Smooth muscle cell (in vitro differentiated cells): Measurements from ENCODE around the gene MAD1L1. TPM values are rescaled to one million over a fixed set of nuclear protein-coding genes. Genes with fewer than 3 reads are reported as not detected.

Source experiments
- DNase-seq: peaks from one replicate; lab custom pipeline; 2025; ENCODE audit not compliant: unreplicated experiment; lab: John Stamatoyannopoulos, UW
- H2AFZ ChIP-seq: fragments of 200-600 bp; sonication (generic); 2 replicates; pipeline ENCODE4 v1.6.0; 2016; ENCODE audit warnings: antibody characterized with exemption, low read depth, mild to moderate bottlenecking
- H3F3A ChIP-seq: fragments of 200-600 bp; sonication (generic); 2 replicates; pipeline ENCODE4 v1.6.0; 2017; ENCODE audit warnings: antibody characterized with exemption, low read depth
- H3K27ac ChIP-seq: fragments of 200-600 bp; sonication (generic); 2 replicates; pipeline ENCODE4 v1.5.1; 2016; ENCODE audit warnings: low read depth, mild to moderate bottlenecking
- H3K27me3 ChIP-seq: fragments of 200-600 bp; sonication (generic); 2 replicates; pipeline ENCODE4 v1.6.1; 2016; ENCODE audit warnings: low read depth, mild to moderate bottlenecking
- H3K36me3 ChIP-seq: fragments of 200-600 bp; sonication (generic); 2 replicates; pipeline ENCODE4 v1.5.1; 2016; ENCODE audit warnings: low read depth
- H3K4me1 ChIP-seq: fragments of 200-600 bp; sonication (generic); 2 replicates; pipeline ENCODE4 v1.5.1; 2016; ENCODE audit warnings: low read depth
- H3K4me2 ChIP-seq: fragments of 200-600 bp; sonication (generic); 2 replicates; pipeline ENCODE4 v1.6.0; 2016; ENCODE audit warnings: mild to moderate bottlenecking
- H3K4me3 ChIP-seq: fragments of 200-600 bp; sonication (generic); 2 replicates; pipeline ENCODE4 v1.5.1; 2016; ENCODE audit warnings: mild to moderate bottlenecking
- H3K79me2 ChIP-seq: fragments of 200-600 bp; sonication (generic); 2 replicates; pipeline ENCODE4 v1.6.0; 2016; ENCODE audit warnings: low read depth, mild to moderate bottlenecking
- H3K9ac ChIP-seq: fragments of 200-600 bp; sonication (generic); 2 replicates; pipeline ENCODE4 v1.6.0; 2016; ENCODE audit warnings: low read depth
- H3K9me3 ChIP-seq: fragments of 200-600 bp; sonication (generic); replicated peaks from 2 replicates; pipeline ENCODE4 v1.5.1; 2016; ENCODE audit warnings: low read depth
- H4K20me1 ChIP-seq: fragments of 200-600 bp; sonication (generic); 2 replicates; pipeline ENCODE4 v1.6.0; 2016; ENCODE audit warnings: low read depth
- WGBS: methylation state at CpG from one replicate; pipeline ENCODE4 v1.1.7; 2016; ENCODE audit warnings: low lambda C conversion rate; 5-methylcytosine and 5-hydroxymethylcytosine counted together
- polyA plus RNA-seq: library from polyadenylated mRNA; unstranded; fragments of >200 nt; fragmentation: Nextera tagmentation; extraction: Ambion mirVana; gene quantifications from 2 replicates; pipeline ENCODE4 v1.2.1, GENCODE V29; 2016
- total RNA-seq: library from RNA; depleted of rRNA; stranded (reverse); fragments of >200 nt; gene quantifications from 2 replicates; pipeline ENCODE4 v1.2.3, GENCODE V29; 2014
- TF ChIP-seq, protein P1 (sequence below): fragments of 200-600 bp; sonication (generic); IDR thresholded peaks from 2 replicates; pipeline ENCODE4 v1.5.1; 2017; ENCODE audit warnings: borderline replicate concordance, mild to moderate bottlenecking, antibody characterized with exemption; ENCODE audit not compliant: insufficient read depth, poor library complexity, severe bottlenecking

MAD1L1 gene
- total and polyA plus RNA-seq, 2 experiments from 2014 or later = 33.4 to 60.7 TPM

DNA sequence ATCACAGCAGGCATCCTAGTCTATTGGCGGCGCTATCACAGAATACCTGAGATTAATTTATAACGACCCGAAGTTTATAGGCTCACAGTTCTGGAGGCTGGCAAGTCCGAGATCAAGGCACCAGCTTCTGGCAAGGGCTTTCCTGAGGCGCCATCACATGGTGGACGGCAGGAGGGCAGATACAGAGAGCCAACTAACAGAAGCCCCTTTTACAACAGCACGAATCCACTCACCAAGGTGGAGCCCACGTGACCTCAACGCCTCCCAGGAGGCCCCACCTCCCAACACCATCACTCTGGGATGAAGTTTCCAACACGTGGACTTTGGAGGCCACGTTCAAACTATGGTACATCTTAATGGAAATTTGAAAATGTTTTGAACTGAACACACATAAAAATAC lies 307.4 kb downstream of the MAD1L1 start:
- 85% methylated on average over 12 of the region's 12 CpGs for WGBS
- Histone ChIP-seq H4K20me1 (peaks cover 26% of the 10 kb centered on the region), H3K36me3 (no peaks in the 10 kb centered on the region), H3F3A (peaks cover 5% of the 10 kb centered on the region), H3K9ac (no peak overlapping the region), H3K27me3 (no peaks in the 10 kb centered on the region), H2AFZ (no peak overlapping the region), H3K4me2 (no peak overlapping the region), H3K27ac (no peak overlapping the region), H3K79me2 (no peaks in the 10 kb centered on the region), H3K4me3 (no peak overlapping the region), H3K9me3 (no peaks in the 10 kb centered on the region), H3K4me1 (no peaks in the 10 kb centered on the region)
- TF ChIP-seq, protein P1, sequence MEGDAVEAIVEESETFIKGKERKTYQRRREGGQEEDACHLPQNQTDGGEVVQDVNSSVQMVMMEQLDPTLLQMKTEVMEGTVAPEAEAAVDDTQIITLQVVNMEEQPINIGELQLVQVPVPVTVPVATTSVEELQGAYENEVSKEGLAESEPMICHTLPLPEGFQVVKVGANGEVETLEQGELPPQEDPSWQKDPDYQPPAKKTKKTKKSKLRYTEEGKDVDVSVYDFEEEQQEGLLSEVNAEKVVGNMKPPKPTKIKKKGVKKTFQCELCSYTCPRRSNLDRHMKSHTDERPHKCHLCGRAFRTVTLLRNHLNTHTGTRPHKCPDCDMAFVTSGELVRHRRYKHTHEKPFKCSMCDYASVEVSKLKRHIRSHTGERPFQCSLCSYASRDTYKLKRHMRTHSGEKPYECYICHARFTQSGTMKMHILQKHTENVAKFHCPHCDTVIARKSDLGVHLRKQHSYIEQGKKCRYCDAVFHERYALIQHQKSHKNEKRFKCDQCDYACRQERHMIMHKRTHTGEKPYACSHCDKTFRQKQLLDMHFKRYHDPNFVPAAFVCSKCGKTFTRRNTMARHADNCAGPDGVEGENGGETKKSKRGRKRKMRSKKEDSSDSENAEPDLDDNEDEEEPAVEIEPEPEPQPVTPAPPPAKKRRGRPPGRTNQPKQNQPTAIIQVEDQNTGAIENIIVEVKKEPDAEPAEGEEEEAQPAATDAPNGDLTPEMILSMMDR = no peak
- DNase-seq = no peak

DNA sequence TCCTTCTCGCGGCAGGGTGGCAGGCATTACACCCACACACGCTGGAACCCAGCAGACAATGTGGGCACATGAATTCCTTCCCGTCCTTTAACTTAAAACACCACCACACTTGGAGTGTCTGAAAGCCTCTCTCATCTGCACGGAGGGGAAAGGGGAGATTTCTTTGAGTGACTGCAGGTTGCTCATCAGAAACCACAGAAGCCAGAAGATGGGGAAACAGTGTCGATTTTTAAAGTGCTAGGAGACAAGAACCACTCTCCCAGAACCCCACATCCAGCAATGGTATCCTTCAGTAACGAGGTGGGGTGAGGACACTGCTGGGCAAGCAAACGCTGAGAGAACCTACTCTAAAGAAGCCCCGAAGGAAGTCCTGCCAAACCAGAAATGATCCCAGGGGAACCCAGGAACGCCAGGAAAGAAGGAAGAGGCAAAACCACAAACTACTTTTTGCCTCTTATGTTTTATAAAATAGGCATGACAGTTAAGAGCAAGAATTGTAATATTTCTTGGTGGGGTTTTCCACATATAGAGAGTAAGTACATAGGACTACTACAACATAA lies 308.4 kb downstream of the MAD1L1 start:
- H3K79me2 ChIP-seq = no peaks in the 10 kb centered on the region
- H3F3A ChIP-seq = peaks cover 5% of the 10 kb centered on the region
- H2AFZ ChIP-seq = no peak overlapping the region
- peak overlapping the region; percentile 6 for H3K4me2 ChIP-seq
- H3K27me3 ChIP-seq = no peaks in the 10 kb centered on the region
- TF ChIP-seq, protein P1 = no peak
- WGBS = 60% methylated on average over 10 of the region's 10 CpGs
- H3K4me1 ChIP-seq = no peaks in the 10 kb centered on the region
- H3K27ac ChIP-seq = no peak overlapping the region
- no peaks in the 10 kb centered on the region for H3K9me3 ChIP-seq
- H4K20me1 ChIP-seq = peaks cover 26% of the 10 kb centered on the region
- no peaks in the 10 kb centered on the region for H3K36me3 ChIP-seq
- no peak overlapping the region for H3K4me3 ChIP-seq
- DNase-seq = no peak
- no peak overlapping the region for H3K9ac ChIP-seq

DNA sequence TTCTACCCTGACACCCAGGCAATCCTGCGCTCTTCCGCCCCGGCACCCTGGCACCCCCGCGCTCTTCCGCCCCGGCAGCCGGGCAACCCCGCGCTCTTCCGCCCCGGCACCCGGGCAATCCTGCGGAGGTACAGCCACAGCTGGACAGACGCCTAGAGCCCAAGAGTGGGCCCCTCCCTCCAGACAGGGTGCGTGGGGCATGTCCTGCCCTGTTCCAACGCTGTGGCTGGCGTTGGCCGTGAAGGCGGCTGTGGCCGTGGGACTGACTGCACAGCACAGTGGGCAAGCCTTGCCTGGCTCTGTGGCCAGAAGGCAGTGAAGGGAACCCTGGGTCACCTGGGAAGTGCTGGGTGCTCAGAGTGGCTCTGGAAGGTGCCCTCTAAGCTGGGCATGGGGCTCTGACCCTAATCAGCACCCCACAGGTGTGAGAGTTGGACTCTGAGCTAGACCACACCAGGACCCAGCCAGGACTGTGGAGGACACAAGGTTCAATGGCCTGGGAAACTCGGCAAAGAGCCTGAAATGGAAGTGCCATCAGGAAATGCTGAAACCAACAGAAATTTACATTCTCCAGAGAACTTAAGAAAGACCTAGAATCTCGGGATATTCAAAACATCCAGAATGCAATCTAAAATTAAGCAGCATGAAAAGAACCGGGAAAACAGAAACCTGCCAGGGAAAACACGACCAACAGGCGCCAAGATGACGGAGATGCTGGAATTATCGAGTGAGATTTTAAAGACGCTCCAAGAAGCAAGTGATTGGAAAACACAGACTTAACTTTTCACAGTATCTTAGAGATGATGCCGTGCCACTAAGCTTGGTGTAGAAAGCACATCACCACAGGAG lies 309.1 kb downstream of the MAD1L1 start:
- Histone ChIP-seq H3K9me3 (no peaks in the 10 kb centered on the region), H3K36me3 (no peaks in the 10 kb centered on the region), H3K4me3 (no peak overlapping the region), H4K20me1 (peaks cover 26% of the 10 kb centered on the region), H3K27me3 (no peaks in the 10 kb centered on the region), H3K79me2 (no peaks in the 10 kb centered on the region), H2AFZ (no peak overlapping the region), H3F3A (peaks cover 5% of the 10 kb centered on the region), H3K27ac (no peak overlapping the region), H3K9ac (no peak overlapping the region), H3K4me1 (no peaks in the 10 kb centered on the region), H3K4me2 (peak overlapping the region; percentile 6)
- 95% methylated on average over 30 of the region's 30 CpGs for WGBS
- no peak for DNase-seq
- TF ChIP-seq, protein P1 = no peak
